Panc1 (cell line): Measurements from ENCODE around the gene S100A4. TPM values are rescaled to one million over a fixed set of nuclear protein-coding genes. Genes with fewer than 3 reads are reported as not detected.

Experiments used
- ATAC-seq: fragments of 200-7000 bp; cut with Tn5 transposase; 2 replicates; pipeline ENCODE4 v1.9.1; 2020; ENCODE audit warnings: mild to moderate bottlenecking, moderate library complexity
- BruUV-seq: library from RNA; stranded (reverse); fragments of 400-500 nt; replicated peaks from 2 replicates; lab custom pipeline; 2021; lab: Mats Ljungman, UMichigan
- CTCF ChIA-PET: fragments of 300-600 bp; sonication (Branson Sonifier 250); formaldehyde crosslinking; loops from one replicate; lab custom pipeline; 2022; ENCODE audit warnings: antibody characterized with exemption; lab: Charles Lee
- POLR2A ChIA-PET: fragments of 300-600 bp; sonication (Branson Sonifier 250); formaldehyde crosslinking; loops from one replicate; lab custom pipeline; 2022; ENCODE audit warnings: antibody characterized with exemption; lab: Charles Lee
- DNase-seq: peaks from one replicate; pipeline ENCODE4 v3.0.0-alpha.2; 2010; ENCODE audit warnings: low read depth, low spot score
- H3K27ac ChIP-seq: 2 replicates; pipeline ENCODE4 v1.5.1; 2011; ENCODE audit warnings: mild to moderate bottlenecking, low read length, inconsistent platforms
- H3K27me3 ChIP-seq: fragments of 200-500 bp; sonication (Bioruptor generic); 2 replicates; pipeline ENCODE4 v1.6.0; 2014; ENCODE audit warnings: low read length, inconsistent platforms; ENCODE audit not compliant: control insufficient read depth, insufficient read depth
- H3K36me3 ChIP-seq: fragments of 200-500 bp; sonication (Bioruptor generic); 2 replicates; pipeline ENCODE4 v1.5.1; 2014; ENCODE audit warnings: inconsistent platforms, mild to moderate bottlenecking, low read length, moderate library complexity; ENCODE audit not compliant: control insufficient read depth, insufficient read depth
- H3K4me1 ChIP-seq: 2 replicates; pipeline ENCODE4 v1.5.1; 2011; ENCODE audit warnings: inconsistent platforms, mild to moderate bottlenecking, low read length, moderate library complexity; ENCODE audit not compliant: control insufficient read depth, insufficient read depth
- H3K4me3 ChIP-seq, 2 experiments: 2 replicates each; pipeline ENCODE4 v1.5.1; 2011 to 2012; ENCODE audit warnings: low read depth in 2 of 2, low read length in 2 of 2, mild to moderate bottlenecking in 2 of 2, inconsistent platforms in 1 of 2, moderate library complexity in 1 of 2
- H3K9me3 ChIP-seq: fragments of 200-500 bp; sonication (Bioruptor generic); 2 replicates; pipeline ENCODE4 v1.5.1; 2014; ENCODE audit warnings: low read depth, mild to moderate bottlenecking, inconsistent platforms, low read length, moderate library complexity; ENCODE audit not compliant: control insufficient read depth, insufficient read depth
- POLR2AphosphoS5 ChIP-seq: IDR thresholded peaks from 2 replicates; pipeline ENCODE4 v1.6.1; 2012; ENCODE audit warnings: mild to moderate bottlenecking, low read depth, low read length, moderate library complexity
- SIN3A ChIP-seq: IDR thresholded peaks from 2 replicates; pipeline ENCODE4 v1.6.1; 2012; ENCODE audit warnings: low read depth, mild to moderate bottlenecking, low read length, moderate library complexity, borderline replicate concordance; ENCODE audit not compliant: insufficient read depth
- TCF7L2 ChIP-seq: IDR thresholded peaks from 2 replicates; pipeline ENCODE4 v1.6.1; 2011; ENCODE audit warnings: mild to moderate bottlenecking, low read depth, low read length, inconsistent platforms
- in situ Hi-C: cut with HindIII; loops from 2 replicates; pipeline ENCODE4 v1.10.0; 2016; ENCODE audit warnings: low sequenced_read_pairs, low pct_unique_long_range_greater_than_20kb
- intact Hi-C: fragments of 100-400 bp; cut with micrococcal nuclease; formaldehyde crosslinking; loops from one replicate; pipeline ENCODE4 v1.10.0; 2022; ENCODE audit not compliant: unreplicated experiment
- total RNA-seq: library from RNA; stranded (reverse); gene quantifications from one replicate; pipeline ENCODE4 v1.2.1, GENCODE V29; 2021; ENCODE audit not compliant: unreplicated experiment
- TF ChIP-seq, protein P1 (sequence below): fragments of 450-650 bp; IDR thresholded peaks from 2 replicates; pipeline ENCODE4 v1.5.1; 2017; ENCODE audit warnings: mild to moderate bottlenecking
- TF ChIP-seq, protein P2 (sequence below), 2 experiments: IDR thresholded peaks; 2 replicates each; pipeline ENCODE4 v1.6.1; 2011 to 2012; ENCODE audit warnings: low read depth in 2 of 2, control low read depth in 1 of 2, low read length in 1 of 2, mild to moderate bottlenecking in 1 of 2, moderate library complexity in 1 of 2; ENCODE audit not compliant: insufficient read depth in 1 of 2

S100A4 gene
- total RNA-seq, 1 experiment from 2014 or later = 773 TPM

DNA sequence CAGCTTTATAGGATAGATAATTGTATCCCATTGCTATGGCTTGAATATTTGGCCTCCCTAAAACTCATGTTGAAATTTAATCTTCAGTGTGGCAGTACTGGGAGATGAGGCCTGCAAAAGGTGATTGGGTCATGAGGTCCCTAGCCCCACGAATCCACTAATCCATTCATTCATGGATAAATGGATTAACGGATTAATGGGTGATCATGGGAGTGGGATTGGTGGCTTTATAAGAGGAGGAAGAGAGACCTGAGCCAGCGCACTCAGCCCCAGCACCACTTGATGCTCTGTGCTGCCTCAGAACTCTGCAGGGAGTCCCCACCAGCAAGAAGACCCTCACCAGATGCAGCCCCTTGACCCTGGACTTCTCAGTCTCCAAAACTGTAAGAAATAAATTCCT is 41.8 kb downstream of the S100A4 start:
- CTCF ChIA-PET = no interaction called here
- in situ Hi-C loops = no loop called here
- no peak for ATAC-seq
- TF ChIP-seq SIN3A (no peak), POLR2AphosphoS5 (no peak), TCF7L2 (no peak)
- TF ChIP-seq, protein P1, sequence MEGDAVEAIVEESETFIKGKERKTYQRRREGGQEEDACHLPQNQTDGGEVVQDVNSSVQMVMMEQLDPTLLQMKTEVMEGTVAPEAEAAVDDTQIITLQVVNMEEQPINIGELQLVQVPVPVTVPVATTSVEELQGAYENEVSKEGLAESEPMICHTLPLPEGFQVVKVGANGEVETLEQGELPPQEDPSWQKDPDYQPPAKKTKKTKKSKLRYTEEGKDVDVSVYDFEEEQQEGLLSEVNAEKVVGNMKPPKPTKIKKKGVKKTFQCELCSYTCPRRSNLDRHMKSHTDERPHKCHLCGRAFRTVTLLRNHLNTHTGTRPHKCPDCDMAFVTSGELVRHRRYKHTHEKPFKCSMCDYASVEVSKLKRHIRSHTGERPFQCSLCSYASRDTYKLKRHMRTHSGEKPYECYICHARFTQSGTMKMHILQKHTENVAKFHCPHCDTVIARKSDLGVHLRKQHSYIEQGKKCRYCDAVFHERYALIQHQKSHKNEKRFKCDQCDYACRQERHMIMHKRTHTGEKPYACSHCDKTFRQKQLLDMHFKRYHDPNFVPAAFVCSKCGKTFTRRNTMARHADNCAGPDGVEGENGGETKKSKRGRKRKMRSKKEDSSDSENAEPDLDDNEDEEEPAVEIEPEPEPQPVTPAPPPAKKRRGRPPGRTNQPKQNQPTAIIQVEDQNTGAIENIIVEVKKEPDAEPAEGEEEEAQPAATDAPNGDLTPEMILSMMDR = no peak
- TF ChIP-seq, protein P2, sequence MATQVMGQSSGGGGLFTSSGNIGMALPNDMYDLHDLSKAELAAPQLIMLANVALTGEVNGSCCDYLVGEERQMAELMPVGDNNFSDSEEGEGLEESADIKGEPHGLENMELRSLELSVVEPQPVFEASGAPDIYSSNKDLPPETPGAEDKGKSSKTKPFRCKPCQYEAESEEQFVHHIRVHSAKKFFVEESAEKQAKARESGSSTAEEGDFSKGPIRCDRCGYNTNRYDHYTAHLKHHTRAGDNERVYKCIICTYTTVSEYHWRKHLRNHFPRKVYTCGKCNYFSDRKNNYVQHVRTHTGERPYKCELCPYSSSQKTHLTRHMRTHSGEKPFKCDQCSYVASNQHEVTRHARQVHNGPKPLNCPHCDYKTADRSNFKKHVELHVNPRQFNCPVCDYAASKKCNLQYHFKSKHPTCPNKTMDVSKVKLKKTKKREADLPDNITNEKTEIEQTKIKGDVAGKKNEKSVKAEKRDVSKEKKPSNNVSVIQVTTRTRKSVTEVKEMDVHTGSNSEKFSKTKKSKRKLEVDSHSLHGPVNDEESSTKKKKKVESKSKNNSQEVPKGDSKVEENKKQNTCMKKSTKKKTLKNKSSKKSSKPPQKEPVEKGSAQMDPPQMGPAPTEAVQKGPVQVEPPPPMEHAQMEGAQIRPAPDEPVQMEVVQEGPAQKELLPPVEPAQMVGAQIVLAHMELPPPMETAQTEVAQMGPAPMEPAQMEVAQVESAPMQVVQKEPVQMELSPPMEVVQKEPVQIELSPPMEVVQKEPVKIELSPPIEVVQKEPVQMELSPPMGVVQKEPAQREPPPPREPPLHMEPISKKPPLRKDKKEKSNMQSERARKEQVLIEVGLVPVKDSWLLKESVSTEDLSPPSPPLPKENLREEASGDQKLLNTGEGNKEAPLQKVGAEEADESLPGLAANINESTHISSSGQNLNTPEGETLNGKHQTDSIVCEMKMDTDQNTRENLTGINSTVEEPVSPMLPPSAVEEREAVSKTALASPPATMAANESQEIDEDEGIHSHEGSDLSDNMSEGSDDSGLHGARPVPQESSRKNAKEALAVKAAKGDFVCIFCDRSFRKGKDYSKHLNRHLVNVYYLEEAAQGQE (IDR thresholded peaks at IDR 0.05; ENCODE audit: insufficient read depth in 1 of 2, low read depth in 2 of 2, low read length in 1 of 2) = no peak
- Histone ChIP-seq H3K27me3 (no peaks in the 10 kb centered on the region), H3K27ac (no peak overlapping the region; the same call in 1 of the 2 replicates), H3K36me3 (no peaks in the 10 kb centered on the region), H3K4me1 (peaks cover 21% of the 10 kb centered on the region), H3K4me3 (no peak overlapping the region), H3K9me3 (no peaks in the 10 kb centered on the region)
- intact Hi-C loops = no loop called here
- POLR2A ChIA-PET = no interaction called here
- no TSS peak for BruUV-seq
- DNase-seq = no peak

DNA sequence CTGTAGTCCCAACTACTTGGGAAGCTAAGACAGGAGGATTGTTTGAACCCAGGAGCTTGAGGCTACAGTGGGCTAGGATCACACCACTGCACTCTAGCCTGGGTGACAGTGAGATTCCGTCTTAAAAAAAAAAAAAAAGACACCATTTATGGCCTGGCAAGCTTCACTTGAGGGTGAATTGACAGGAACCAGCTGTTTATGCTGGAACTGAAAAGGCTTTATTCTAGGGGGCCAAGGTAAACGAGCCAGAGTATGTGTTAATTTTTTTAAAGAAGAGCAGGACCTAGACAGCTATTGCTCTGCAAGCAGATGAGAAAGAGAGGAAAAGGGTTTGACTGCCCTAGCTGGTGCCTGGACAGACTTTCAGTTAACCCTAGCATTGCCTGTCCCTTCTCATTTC is 46.9 kb downstream of the S100A4 start:
- DNase-seq (no peak), ATAC-seq (no peak)
- no peak overlapping the region for H3K27ac ChIP-seq
- peaks cover 4% of the 10 kb centered on the region; the same call in 1 of the 2 replicates for H3K4me1 ChIP-seq
- ChIA-PET POLR2A (interaction anchor here (0.5 kb wide), 1 partner anchor 72 kb away, joined by 10 read pairs; no protein-coding TSS in a partner anchor), CTCF (no interaction called here)
- H3K36me3 ChIP-seq = no peaks in the 10 kb centered on the region
- in situ Hi-C loops = loop anchor here (10.0 kb wide), 1 partner anchor 144 kb away; the partner anchor contains the start of gene S100A9
- intact Hi-C loops = loop anchor here (10.0 kb wide), 1 partner anchor 94 kb away; no protein-coding TSS in a partner anchor
- no TSS peak for BruUV-seq
- H3K4me3 ChIP-seq = no peak overlapping the region
- H3K27me3 ChIP-seq = no peaks in the 10 kb centered on the region
- TF ChIP-seq TCF7L2 (no peak), SIN3A (no peak), POLR2AphosphoS5 (no peak)
- TF ChIP-seq, protein P1 = no peak
- TF ChIP-seq, protein P2 (IDR thresholded peaks at IDR 0.05; ENCODE audit: insufficient read depth in 1 of 2, low read depth in 2 of 2, low read length in 1 of 2) = no peak
- H3K9me3 ChIP-seq = no peaks in the 10 kb centered on the region
